Stimulated activated CD8-positive, alpha-beta memory T cell treated with anti-CD3 and anti-CD28 coated beads, Interleukin-7, amount 100 ng/mL, for 24 hours (primary cell): ENCODE measurements around the gene TMEM184B.
"Not testable (repeated sequence)": the region's sequence is repeated elsewhere in the genome, so short reads cannot be mapped to it uniquely, and the experiment has no call there.

Experiments
- DNase-seq: peaks from one replicate; pipeline ENCODE4 v3.0.0-alpha.2; 2020; ENCODE audit warnings: low read depth

TMEM184B gene

DNA sequence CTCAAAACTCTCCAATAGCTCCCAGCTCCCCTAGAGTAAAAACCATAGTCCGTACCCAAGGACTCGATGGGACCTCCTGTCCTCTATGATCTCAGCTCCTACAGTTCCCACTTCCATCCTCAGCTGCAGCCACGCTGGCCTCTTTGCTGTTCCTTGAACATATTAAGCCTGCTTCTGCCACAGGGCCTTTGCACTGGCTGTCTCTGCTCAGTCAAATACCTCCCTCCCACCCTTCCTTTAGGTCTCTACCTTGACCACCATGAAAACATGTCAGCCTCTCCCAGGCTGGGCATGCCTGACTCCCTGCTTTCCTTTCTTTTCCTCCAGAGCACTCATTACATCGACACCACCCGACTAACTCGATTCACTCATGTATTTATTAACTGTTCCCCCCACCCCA, 24.5 kb downstream of the TMEM184B start:
- DNase-seq, result no peak

DNA sequence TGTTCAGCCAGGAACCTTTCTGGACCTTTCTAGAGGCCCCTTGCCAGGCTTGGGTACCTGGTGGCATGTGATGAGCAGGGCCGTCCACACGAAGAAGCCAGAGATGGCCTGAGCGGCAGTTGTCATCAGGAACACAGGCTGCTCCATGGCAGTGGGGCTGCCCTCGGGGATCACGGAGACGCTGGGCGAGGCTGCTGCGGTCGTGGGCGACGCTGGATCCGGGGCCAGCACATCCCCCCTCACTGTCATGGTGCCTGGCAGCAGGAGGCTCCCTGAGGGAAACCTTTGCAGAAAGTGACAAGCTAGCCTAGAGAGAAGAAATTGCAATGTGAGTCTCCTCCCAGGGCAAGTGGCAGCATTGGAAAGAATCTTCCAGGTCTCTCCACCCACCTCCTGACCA, 25.1 kb downstream of the TMEM184B start:
- DNase-seq, result no peak

DNA sequence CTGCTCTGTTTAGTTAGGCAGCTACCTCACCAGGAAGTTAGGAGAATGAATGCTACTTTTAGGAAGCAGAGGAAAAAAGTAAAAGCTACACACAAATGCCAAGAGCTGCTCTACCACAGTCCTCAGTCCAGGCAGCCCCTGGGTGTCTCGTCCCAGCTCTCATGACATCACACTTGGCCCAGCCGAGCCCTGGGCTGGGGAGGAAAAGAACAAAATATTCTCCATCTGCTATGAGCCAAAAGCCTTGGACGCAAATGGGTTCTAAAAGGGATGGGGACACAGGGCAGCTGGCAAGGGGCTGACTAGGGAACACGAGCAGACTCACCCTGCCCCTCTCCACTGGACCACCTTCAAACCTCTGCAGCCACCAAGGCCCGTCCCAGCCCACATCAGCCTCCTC, 26.1 kb downstream of the TMEM184B start:
- DNase-seq, result no peak

DNA sequence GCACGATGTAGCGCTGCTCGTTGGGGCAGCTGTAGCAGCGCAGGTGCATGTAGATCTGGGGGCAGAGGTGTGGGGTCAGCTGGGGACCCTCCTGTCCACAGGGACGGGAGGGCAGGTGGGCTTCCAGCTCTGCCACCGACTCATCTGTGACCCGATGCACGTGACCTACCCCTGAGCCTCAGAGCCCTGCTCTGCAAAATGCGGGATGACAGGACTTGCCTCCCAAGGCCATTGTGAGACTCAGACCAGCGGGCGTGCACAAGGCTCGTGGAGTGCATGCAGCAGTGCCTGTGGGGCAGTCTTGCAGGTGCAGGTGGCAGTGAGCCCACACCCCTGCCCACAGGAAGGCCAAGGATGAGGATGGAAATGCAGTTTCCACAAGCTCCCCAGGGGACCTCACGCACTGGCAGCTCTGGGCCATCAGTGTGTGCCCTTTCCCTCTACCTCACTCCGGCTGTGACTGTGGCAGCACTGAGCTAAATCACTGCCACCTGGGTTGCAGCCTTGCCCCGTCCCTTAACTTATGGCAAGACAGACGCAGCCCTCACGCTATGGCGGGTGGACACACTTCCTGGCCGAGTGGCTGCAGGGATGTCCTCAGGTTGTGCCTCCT, 26.7 kb downstream of the TMEM184B start:
- DNase-seq, result no peak

DNA sequence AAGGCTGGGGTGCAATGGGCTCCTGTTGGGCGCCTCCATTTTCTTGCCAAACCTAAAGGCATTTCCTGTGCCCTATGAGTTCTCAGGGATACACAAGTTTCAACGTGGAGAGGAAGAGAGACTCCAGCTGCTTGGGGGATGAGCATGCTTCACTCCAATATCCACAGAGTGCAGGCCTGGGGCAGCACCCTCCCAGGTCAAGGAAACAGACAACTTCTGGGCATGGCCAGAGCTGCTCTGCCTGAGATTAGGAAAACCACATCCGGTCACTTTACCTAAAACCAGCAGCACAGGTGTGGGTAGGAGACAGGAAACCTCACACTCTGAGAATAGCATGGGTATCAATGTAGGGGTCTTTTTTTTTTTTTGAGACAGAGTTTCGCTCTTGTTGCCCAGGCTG, 28.7 kb downstream of the TMEM184B start:
- no peak for DNase-seq

DNA sequence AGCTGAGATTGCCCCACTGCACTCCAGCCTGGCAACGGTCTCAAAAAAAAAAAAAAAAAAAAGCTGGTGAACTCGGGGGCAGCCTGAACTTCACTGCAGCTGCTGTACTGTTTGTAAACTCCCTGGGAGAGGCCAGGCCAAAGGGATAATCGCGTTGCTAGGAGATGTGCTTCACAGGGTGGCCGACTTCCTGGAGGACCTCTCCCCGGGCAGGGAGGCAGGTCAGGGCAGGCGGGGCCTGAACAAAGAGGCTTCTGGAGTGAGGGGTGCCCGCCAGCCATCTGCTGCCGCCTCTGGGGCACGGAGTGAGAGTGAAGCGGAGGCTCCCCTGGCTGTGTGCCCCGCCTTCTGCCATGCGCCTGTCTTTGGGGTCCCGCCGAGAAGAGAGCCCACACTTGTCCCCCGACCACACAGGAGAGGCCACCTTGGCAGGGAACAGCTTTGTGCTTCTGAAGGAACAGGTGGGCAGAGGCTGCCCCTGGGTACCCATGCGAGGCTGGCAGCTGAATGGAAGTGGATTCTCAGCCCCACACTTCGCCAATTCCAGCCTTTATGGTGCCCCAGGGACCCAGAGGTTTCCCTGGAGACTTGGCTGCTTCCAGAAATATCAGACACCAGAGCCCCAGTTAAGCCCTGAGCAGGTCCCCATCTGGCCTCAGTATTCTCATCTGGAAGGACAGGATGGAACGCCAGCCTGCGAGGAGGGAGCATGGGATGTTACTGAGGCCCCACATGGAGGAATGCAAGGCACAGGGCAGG, 29.6 kb downstream of the TMEM184B start:
- DNase-seq, result no peak

DNA sequence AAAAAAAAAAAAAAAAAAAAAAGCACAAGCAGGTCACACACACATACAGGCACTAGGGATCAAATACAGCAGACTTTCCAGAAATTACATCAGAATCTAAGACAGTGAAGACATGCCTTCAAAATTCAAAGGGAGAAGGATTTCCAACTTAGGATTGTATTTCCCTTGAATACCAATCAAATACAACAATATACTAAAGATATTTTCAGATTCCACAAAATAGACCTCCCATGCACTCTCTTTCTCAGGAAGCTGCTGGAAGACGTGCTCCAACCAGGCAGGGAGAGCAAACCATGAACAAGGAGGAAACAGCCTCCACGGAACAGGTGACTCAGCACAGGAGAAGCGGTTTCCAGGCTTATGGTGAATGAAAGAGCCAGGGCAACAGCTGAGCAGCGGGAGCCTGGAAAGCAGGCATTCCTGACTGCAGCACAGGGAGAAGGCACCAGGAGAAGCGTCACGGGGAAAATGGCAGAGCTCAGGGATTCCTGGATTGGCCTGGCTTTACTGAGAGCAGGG, 32.0 kb downstream of the TMEM184B start:
- no peak for DNase-seq

DNA sequence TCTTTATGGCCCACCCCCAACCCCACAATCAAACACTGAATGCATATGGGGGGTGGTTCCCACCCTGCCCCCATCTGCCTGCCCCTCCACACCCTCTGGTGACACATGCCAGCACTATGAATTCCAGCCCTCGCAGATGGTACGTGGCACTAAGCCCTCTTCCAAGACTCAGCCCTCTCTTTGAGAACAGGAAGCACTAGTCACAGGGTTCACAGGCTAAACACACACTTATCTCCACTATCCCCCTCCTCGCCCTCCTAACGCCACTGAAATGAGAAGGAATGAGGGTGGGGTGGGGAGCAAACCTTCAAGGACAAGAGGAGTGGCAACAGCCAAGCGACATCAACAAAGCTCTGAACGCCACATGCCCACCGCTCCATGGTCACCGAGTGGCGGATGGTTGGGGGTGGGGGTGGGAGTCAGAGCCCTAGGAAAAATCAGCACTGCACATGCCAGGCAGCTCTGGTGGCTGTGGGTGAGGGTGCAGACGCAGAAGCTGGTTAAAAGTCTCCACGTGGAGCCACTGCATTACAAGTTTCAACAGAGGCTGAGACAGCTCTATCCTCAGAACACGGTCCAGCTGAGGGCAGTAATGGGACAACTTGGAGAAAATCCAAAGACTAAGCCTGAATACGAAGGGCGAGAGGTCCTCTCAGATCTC, 33.6 kb downstream of the TMEM184B start:
- no peak for DNase-seq

DNA sequence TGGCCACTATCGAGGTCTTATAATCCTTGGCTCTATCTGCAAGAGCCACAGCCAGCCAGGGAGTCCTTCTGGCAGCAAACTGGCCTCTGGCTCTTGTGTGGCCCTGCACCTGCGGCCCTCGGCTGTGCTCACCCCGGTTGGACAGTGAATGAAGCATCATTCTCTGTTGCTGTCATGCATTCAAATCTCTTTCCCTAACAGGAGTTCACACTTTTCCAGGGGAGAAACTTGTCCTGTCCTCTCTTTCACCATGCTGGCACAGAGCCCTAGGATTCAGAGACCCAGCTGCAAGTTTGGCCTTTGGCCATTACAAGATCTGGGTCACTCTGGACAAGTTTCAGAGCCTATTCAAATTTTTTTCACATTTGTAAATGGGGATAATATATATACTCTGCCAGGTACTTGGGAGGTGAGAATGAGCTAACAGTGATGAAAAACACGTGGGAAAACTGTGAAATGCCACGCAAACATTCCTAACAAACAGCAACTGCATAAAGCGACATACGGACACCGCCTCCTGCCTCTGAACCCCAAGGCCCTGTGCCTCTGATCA, 34.2 kb downstream of the TMEM184B start:
- no peak for DNase-seq

DNA sequence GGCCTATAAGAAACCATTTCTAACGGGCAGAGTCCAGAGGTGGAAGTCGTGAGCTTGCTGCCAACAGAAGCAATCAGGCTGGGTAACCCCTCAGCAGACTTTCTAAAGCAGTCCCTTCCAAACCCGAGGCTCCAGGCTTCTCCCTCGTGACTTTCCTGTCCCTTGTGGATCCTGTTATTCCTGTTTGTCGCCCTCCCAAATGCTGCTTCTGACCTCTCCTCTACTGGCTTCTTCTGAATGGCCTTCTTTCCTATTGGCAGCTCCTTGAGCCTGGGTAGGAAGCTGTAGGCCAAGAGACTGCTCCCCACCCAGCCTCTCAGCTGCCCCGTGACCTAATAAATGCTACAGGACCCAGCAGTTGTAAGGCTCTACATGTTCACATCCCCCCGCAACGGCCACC, 36.0 kb downstream of the TMEM184B start:
- no peak for DNase-seq

DNA sequence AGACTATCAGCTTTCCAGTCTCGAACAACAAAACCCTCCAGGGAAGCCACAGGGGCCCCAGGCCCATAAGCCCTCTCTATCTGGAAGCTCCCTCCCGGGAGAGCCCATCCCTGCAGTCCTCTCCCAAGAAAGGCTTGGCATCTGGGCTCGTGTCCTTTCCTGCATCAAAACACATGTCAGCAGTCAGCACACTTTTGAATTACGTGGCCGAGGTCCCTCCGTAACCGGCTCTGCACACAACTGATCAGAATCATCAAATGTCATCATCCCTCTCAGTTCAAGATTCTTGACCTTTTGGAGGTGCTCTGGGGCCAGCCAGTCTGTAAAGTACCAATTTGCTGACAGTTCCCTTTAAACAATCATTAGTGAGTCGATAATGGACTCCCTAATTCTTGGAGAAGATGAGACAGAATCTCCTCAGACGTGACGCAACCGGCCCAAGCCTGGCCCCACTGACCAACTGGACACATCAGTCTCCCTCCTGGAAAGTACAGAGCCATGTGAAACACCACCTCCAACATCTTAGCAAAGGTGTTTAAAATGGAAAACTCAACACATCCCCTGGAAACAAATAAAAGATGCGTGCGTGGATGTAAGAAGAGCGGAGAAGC, 37.5 kb downstream of the TMEM184B start:
- DNase-seq, result no peak

DNA sequence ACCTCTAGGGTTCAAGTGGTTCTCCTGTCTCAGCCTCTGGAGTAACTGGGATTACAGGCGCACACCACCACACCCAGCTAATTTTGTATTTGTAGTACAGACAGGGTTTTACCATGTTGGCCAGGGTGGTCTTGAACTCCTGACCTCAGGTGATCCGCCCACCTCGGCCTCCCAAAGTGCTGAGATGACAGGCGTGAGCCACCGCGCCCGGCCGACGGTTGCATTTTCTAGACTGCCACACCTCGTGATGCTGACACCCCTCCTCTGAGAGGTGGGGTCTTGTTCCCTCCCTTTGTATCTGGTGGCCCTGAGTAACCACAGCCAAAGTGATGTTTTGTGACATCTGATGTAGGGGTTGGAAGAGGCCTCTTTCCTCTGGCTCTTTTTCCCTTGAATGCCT, 39.0 kb downstream of the TMEM184B start:
- not testable (repeated sequence) for DNase-seq

DNA sequence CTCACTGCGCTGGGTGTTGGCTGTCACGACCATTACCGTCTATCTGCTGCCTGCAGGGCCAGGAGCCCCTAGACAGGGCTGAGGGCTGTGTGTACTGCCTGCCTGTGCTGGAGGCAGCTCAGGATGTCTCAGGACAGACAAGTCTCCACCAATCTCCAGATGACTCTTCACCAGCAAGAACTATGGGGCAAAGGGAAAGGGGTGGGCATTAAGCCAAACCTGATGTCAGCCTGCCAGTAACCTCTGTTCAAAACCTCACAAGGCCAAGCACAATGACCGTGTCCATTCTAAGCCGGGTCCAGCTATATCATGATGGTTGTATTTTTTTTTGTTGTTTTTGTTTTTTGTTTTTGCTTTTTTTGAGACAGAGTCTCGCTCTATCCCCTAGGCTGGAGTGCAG, 39.4 kb downstream of the TMEM184B start:
- DNase-seq, result no peak

DNA sequence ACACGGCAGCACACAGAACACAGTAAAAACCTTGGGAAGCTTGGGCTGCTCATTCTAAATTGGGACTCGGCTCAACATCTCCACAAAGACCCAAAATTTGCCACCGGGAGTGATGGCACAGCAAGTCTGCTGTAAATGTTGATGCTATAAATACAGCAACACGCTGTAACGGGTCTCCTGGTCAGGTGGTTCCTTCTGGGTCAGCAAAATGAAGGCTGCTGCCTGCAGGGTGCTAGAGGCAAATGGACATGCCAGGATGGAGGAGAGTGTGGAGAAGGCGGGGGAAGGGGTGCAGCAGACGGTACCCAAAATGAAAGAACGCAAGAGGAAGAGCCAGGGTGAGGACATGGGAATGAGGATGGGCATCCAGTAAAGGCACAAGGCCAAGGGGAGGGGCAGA, 40.6 kb downstream of the TMEM184B start:
- DNase-seq, result no peak

DNA sequence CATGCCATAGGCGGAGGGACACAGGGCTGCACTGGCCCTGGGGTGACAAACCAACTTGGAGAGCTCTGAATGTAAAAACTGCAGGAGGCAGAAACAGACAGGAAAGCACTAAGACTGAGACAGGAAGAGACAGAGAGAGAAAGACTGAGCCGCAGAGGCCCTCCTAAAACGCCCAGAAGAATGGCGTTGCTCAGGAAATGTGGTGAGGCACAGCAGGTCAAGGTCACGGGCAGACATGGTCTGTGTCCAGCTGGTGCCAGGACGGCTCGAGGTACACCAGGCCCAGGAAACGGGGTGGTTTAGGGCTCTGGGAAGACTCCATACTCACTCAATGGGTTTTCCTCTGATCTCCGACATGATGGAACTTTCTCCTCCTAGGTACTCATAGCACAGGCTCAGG, 41.9 kb downstream of the TMEM184B start:
- DNase-seq, result no peak

DNA sequence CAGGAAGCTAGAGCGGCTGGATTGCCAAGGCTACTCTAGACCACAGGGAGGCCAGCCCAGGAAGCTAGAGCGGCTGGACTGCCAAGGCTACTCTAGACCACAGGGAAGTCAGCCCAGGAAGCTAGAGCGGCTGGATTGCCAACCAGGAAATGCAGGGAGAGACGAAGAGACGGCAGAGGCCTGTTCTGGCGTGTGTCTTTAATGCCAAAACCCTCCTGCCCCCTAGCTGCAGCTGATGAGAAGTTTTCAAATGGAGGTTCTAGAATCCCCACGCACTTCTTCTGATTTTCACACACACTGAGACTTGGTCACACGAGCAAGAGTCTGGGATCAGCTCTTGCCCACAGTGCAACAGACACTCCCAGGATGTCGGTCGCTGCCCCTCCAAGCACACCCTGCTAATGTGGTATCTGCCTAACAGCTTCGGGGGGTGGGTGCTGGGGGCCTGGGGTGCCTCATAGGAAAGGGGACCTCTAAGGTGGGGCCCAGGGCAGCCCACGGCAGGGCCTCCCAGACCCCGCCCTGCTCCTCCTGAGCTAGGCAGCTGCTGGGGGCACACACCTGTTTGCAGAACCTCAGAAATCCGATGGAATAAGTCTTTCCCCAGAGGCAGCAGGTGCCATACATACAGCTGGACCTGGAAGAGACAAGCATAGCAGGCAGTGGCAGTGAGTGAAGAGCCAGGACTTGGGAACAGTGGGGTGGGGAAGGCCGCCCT, 42.5 kb downstream of the TMEM184B start:
- DNase-seq, result no peak

DNA sequence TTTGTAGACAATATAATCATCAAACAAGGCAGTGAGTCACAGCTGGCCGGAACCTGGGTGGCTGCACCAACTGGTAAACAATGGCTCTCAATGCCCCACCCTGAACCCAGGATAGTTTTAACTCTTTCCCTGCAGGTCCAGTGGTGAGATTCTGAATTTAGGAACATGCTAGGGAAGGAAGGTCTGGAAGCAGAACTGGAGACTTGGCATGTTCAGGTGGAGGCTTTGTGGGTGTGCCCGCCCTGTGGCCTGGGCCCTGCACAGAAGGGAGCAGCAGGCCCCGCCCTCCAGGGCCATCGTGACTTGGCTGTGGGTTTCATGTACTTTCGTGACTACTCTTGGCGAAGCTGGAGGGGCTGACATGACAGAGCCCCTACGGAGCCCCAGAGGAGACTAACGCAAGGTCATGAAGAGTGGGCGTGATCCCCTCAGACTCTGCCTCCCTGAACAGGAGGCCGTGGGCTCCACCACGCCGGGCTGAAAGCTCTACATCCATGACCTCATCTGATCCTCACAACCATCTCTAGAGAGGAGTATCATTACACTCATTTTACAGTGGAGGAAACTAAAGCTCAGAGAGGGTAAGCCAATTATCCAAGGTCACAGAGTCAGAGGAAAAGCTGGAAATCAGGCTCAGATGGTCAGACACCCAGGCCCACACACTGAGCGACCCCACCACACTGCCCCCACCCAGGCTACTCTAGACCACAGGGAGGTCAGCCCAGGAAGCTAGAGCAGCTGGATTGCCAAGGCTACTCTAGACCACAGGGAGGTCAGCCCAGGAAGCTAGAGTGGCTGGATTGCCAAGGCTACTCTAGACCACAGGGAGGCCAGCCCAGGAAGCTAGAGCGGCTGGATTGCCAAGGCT, 43.7 kb downstream of the TMEM184B start:
- no peak for DNase-seq

DNA sequence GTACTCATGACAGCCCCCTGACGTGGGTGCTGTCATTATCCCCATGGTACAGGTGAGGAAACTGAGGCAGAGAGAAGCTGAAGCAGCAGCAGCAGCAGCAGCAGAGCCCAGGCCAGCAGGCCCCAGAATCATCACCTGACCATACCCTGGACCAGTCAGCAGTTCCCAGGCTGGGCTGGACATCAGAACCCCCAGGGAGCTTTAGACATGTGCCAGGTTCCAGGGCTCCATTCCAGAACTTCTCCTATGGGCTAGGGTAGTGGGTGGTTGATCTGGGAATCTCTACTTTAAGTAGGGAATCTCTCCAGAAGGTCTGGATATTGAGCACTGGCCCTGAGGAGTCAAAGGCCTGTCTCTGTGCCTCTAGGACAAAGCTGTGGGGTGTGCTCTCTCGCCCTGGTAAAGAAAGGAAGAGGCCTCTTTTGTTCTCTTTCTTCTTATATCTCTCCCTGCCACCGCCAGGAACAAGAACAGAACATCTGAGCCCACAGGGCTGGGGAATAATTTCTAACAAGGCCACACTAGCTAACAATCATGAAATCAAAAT, 44.4 kb downstream of the TMEM184B start:
- no peak for DNase-seq

DNA sequence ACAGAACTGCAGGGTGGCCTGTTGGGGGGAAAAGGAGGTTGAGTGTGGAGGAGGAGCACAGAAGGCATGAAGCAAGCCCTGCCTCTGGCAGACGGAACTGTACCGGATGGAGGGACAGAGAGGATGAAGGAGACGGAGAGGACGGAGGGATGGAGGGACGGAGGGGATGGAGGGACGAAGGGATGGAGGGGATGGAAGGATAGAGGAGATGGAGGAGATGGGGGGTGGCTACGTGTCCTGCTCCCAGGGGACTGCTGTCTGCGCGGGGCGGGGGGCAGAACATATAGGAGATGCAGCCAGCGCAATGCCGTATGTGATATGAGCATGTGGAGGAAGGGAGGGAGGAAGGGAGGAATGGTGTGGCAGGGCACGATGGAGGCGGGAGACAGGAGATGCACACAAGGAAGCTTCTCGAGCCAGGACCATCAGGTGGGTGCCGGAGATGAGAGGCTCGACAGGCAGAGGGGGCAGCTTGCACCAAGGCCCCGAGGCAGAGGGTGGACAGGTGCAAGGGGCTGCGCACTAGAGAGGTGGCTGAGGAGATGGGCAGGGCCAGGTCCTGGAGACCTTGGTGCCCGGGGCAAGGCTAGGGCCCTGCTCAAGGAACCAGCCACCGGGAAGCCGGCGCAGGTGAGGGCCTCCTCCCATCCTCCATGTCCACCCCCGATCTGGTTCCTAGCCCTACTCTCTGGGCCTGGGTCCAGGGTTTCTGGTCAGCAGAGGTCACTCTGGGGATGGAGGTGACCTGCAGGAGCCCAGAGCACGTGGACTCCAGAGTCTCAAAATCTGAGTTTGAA, 45.8 kb downstream of the TMEM184B start:
- no peak for DNase-seq
